MG63 (cell line): Measurements from ENCODE around the gene DOP1A. TPM values are rescaled to one million over a fixed set of nuclear protein-coding genes. Genes with fewer than 3 reads are reported as not detected.

ENCODE experiments used
- DNase-seq: peaks from one replicate; pipeline ENCODE4 v3.0.0-alpha.2; 2020
- H3K27me3 ChIP-seq: fragments of 250-450 bp; sonication (Bioruptor Pico); 2 replicates; pipeline ENCODE4 v1.5.1; 2020; ENCODE audit warnings: mild to moderate bottlenecking, moderate library complexity
- H3K36me3 ChIP-seq: fragments of 250-450 bp; sonication (Bioruptor Pico); 2 replicates; pipeline ENCODE4 v1.5.1; 2020; ENCODE audit warnings: mild to moderate bottlenecking, moderate library complexity
- H3K4me3 ChIP-seq: fragments of 250-450 bp; sonication (Bioruptor Pico); 2 replicates; pipeline ENCODE4 v1.5.1; 2020; ENCODE audit warnings: mild to moderate bottlenecking, moderate library complexity
- H3K9me3 ChIP-seq: fragments of 250-450 bp; sonication (Bioruptor Pico); 2 replicates; pipeline ENCODE4 v1.5.1; 2020; ENCODE audit warnings: mild to moderate bottlenecking, moderate library complexity
- total RNA-seq: library from RNA; depleted of rRNA; stranded (reverse); fragments of >200 nt; shearing (Covaris generic); gene quantifications from 2 replicates; pipeline ENCODE4 v1.2.3, GENCODE V29; 2014; ENCODE audit warnings: low replicate concordance; rRNA removed

DOP1A gene
- total RNA-seq: 5.2 and 32.3 TPM in 2 replicates

DNA sequence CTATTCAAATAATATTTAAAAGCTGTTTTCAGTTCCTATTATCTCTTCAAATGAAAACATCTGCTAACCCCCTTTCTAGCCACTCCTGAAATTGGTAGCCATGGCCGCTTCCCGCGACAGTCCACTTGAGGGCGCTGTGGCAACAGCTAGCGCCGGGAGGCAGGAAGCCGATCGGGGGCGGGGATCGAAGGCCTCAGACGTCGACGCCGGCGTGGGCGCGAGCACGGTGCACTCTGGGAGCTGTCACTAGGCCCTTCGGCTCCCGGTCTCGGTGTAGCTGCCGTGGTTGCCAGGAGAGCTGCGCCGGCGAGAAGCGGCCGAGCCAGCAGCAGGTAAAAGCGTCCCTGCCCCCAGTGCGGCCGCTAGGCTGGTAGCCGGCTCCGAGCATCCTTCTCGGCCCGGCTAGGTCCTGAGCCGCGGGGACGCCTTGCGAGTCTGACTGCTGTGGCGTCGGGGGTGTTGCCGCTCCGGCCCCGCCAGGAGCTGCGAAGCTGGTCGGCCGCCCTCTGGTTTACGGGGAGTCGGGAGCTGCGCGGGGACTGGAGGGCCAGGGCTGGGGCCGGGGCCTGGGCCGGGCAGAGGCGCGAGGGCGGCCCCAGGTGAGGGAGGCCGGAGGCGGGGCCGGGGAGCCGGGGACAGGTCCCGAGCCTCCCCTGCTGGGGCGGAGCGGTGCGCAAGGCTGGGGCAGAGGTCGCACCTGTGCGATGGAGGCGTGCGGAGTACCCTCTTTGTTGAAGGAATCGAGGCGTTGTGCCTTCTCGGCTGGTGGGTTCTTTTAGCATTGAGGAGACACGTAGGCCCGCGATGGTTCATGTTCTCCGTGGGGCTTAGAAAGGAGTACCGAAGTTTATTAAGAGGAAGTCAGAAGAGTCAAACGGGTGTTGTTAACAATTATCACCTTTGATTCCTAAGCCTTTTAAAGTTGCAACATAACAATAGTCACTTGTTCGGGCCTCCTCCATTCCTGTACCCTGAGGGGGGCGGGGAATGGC, at the start of gene DOP1A:
Gene DOP1A (plus strand): TSS at position 224 of the 992 bp plus-strand sequence. CDS start 29,307 bp downstream, outside the sequence.
- peak within 1 kb of the TSS; percentile 84 for H3K4me3 ChIP-seq
- no peaks in the 10 kb centered on the region for H3K27me3 ChIP-seq
- H3K9me3 ChIP-seq: no peaks in the 10 kb centered on the region
- peak; percentile 93 for DNase-seq
- no peaks in the 10 kb centered on the region; the same call in 1 of the 2 replicates for H3K36me3 ChIP-seq

DNA sequence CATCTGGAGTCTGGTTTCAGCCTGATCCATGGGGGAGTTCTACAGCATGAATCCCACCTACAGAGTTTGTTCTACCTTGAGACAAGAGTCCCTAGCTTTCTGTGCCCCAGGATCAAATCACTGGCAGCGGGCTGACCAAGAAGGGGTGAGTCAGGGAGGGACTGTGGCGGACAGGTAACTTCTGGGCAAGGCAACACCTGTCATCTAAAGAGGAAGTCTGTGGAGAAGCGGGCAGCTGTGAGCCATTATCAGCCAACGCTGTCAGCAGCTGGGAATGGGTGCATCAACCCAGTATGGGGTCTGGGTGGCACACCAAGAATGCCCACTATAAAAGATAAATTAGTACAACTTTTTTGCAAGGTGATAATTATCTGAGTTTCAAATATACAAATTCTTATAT, 47.7 kb upstream of the DOP1A start:
- H3K9me3 ChIP-seq: no peaks in the 10 kb centered on the region
- H3K36me3 ChIP-seq: no peaks in the 10 kb centered on the region
- H3K27me3 ChIP-seq: no peaks in the 10 kb centered on the region
- DNase-seq: no peak
- no peak overlapping the region for H3K4me3 ChIP-seq

- H3K4me3 ChIP-seq: no peak overlapping the region
- 0 out of 2 replicates have a peak, but pooled peaks cover 2% of the 10 kb centered on the region for H3K9me3 ChIP-seq
- H3K36me3 ChIP-seq: no peaks in the 10 kb centered on the region; the same call in 1 of the 2 replicates
- H3K27me3 ChIP-seq: no peaks in the 10 kb centered on the region
- DNase-seq: no peak
Observed at GRCh38 chr6:83031689-83032088, 35.8 kb upstream of the DOP1A start.

DNA sequence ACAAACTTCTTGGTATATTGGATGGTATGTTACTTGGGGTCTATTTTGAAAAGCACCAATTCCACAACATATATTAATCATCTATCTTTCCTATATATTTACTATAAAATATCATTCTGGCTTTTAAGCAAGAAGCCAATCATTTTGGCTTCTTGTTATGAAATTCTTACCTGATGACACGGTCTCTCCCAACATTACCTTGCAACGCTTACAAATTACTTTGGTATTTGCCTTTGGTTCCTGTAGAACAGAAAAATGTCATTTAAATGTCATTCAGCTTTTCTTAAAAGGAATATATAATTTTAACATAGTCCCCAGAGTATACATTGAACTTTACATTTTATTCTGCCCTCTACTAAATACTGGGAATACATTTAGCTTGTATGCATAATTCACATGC, 29.2 kb upstream of the DOP1A start:
- H3K4me3 ChIP-seq: no peak overlapping the region
- no peaks in the 10 kb centered on the region; the same call in 1 of the 2 replicates for H3K36me3 ChIP-seq
- H3K27me3 ChIP-seq: no peaks in the 10 kb centered on the region
- no peaks in the 10 kb centered on the region for H3K9me3 ChIP-seq
- no peak for DNase-seq

- Histone ChIP-seq H3K4me3 (no peak overlapping the region), H3K27me3 (no peaks in the 10 kb centered on the region), H3K36me3 (no peaks in the 10 kb centered on the region), H3K9me3 (no peaks in the 10 kb centered on the region)
- no peak for DNase-seq
Observed at GRCh38 chr6:83042467-83043053, 24.9 kb upstream of the DOP1A start.

DNA sequence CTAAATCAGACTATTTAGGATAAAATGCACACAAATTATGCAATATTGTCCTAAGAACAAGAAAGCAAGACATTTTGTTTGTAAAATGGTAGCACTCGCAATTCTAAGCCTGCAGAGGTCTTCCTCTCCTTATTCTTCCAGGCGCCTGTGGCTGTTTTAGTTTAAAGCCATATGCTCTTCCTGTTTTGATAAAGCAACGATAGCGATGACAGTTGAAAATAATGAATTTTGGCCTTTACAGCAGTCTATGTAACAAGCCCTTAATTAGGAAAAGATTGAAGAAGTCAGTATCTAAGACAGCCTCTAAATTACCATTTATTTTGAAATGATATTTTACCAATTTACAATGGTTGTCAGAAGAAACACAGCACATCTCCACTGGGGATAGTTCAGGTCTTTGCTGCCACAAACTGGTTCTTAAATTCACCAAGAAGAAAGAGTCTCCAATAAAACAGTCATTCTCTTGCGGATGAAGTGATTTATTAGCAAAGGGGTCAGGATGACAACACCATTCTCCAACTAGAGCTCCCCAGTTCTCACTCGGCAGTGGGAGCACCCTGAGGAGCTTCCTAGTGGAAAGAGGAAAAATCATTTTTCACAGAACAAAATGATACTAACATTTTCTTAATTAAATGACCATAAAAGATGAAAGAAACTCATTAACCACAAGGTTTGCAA, 23.2 kb upstream of the DOP1A start:
- Histone ChIP-seq H3K36me3 (no peaks in the 10 kb centered on the region), H3K9me3 (no peaks in the 10 kb centered on the region), H3K27me3 (no peaks in the 10 kb centered on the region), H3K4me3 (no peak overlapping the region)
- no peak for DNase-seq

GRCh38 chr6:83047065-83047754, 20.3 kb upstream of the DOP1A start:
- no peaks in the 10 kb centered on the region for H3K27me3 ChIP-seq
- H3K36me3 ChIP-seq: no peaks in the 10 kb centered on the region
- DNase-seq: no peak
- no peak overlapping the region for H3K4me3 ChIP-seq
- no peaks in the 10 kb centered on the region for H3K9me3 ChIP-seq

- Histone ChIP-seq H3K9me3 (no peaks in the 10 kb centered on the region), H3K27me3 (no peaks in the 10 kb centered on the region), H3K36me3 (no peaks in the 10 kb centered on the region), H3K4me3 (no peak overlapping the region)
- DNase-seq: no peak
Observed at GRCh38 chr6:83051377-83052172, 15.9 kb upstream of the DOP1A start.

- DNase-seq: no peak
- no peaks in the 10 kb centered on the region for H3K27me3 ChIP-seq
- H3K9me3 ChIP-seq: no peaks in the 10 kb centered on the region
- peaks cover 5% of the 10 kb centered on the region; the same call in 1 of the 2 replicates for H3K36me3 ChIP-seq
- H3K4me3 ChIP-seq: no peak overlapping the region
Observed at GRCh38 chr6:83053678-83054077, 13.8 kb upstream of the DOP1A start.

DNA sequence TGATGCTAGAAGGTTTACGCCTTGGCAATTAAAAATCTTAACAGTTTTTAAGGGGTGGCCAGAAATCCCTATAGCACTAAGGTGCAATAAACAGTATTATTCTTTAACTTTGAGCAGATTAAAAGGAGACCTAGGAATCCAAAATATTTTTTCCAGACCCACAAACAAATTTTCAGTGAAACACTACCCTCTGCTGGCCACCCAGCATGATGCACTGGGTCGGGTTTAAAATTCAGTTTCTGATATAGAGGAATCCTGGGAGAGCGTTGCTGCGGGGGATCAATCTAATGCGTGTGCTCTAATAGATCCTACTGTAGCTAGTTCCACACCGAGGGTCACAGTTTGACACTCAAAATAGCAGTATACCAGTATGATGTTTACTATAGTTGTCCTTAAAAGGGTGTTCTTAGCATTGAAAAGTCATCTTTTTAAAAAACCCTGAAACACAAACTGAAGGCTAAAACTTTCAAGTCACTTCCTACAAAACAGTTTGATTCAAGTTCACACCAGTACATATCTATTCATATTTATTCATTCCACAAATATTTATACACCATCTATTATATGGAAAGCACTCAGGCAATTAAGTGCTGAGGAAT, 12.0 kb upstream of the DOP1A start:
- Histone ChIP-seq H3K36me3 (peaks cover 5% of the 10 kb centered on the region; the same call in 1 of the 2 replicates), H3K27me3 (no peaks in the 10 kb centered on the region), H3K4me3 (no peak overlapping the region), H3K9me3 (no peaks in the 10 kb centered on the region)
- peak; percentile 8 for DNase-seq

GRCh38 chr6:83057705-83058321, 9.7 kb upstream of the DOP1A start:
- Histone ChIP-seq H3K27me3 (no peaks in the 10 kb centered on the region), H3K36me3 (peaks cover 5% of the 10 kb centered on the region; the same call in 1 of the 2 replicates), H3K9me3 (no peaks in the 10 kb centered on the region), H3K4me3 (no peak overlapping the region)
- no peak for DNase-seq

DNA sequence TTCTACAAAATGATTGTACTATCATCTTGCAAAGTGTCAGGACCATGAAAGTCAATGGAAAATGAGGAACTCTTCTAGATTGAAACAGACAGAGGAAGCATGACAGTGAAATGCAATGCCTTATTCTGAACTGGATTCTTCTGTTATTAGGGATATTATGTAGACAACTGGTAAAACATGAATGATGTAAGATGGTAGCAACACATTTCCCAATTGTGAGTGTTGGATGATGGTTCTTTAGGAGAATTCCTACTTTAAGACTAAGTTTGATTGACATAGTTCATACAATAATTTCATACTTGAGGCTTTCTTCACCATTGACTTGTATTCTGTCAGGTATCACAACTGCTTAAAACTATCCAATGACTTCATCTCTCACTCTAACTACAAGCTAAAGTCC, 6.3 kb upstream of the DOP1A start:
- H3K9me3 ChIP-seq: no peaks in the 10 kb centered on the region
- H3K36me3 ChIP-seq: peaks cover 5% of the 10 kb centered on the region; the same call in 1 of the 2 replicates
- no peak for DNase-seq
- H3K4me3 ChIP-seq: no peak overlapping the region
- H3K27me3 ChIP-seq: no peaks in the 10 kb centered on the region

- H3K27me3 ChIP-seq: no peaks in the 10 kb centered on the region
- H3K9me3 ChIP-seq: no peaks in the 10 kb centered on the region
- DNase-seq: peak; percentile 39
- H3K36me3 ChIP-seq: peaks cover 5% of the 10 kb centered on the region; the same call in 1 of the 2 replicates
- H3K4me3 ChIP-seq: no peak overlapping the region
Observed at GRCh38 chr6:83062225-83062624, 5.2 kb upstream of the DOP1A start.

- Histone ChIP-seq H3K36me3 (no peaks in the 10 kb centered on the region; the same call in 1 of the 2 replicates), H3K4me3 (peak within 1 kb of the TSS; percentile 92), H3K27me3 (no peaks in the 10 kb centered on the region), H3K9me3 (no peaks in the 10 kb centered on the region)
- peak; percentile 71 for DNase-seq
Observed at GRCh38 chr6:83065511-83066192, 1.8 kb upstream of the DOP1A start, which contains the start of gene UBE3D. UBE3D (minus strand) TSS chr6:83065841; CDS start chr6:83065718, 123 bp downstream.
